Natural killer cell treated with Interleukin-12 subunit alpha and Interleukin-12 subunit beta and Interleukin-15 and Interleukin-18, amount 100 ng/mL, for 72 hours (primary cell): ENCODE measurements around the gene VASH1. TPM values are rescaled to one million over a fixed set of nuclear protein-coding genes. Genes with fewer than 3 reads are reported as not detected.

ENCODE experiments used
- ATAC-seq, 2 donors: fragments of 150-1000 bp; cut with Tn5 transposase in 1 of 2; sonication (Bioruptor Pico), chemical (Tn5 transposase) in 1 of 2; 2 replicates each; pipeline ENCODE4 v1.10.0; 2021
- DNase-seq: peaks from one replicate; pipeline ENCODE4 v3.0.0; 2022; ENCODE audit warnings: low spot score
- H3K27ac Mint-ChIP-seq, 2 donors: 1 replicate in 1 of 2; 2 replicates in 1 of 2; pipeline ENCODE4 v1.8.0; 2022; ENCODE audit warnings: mixed read lengths in 2 of 2, mild to moderate bottlenecking in 1 of 2, moderate library complexity in 1 of 2
- H3K27me3 Mint-ChIP-seq, 2 donors: 1 replicate in 1 of 2; 2 replicates in 1 of 2; pipeline ENCODE4 v1.8.0; 2022; ENCODE audit warnings: mixed read lengths in 2 of 2
- H3K36me3 Mint-ChIP-seq: one replicate; pipeline ENCODE4 v1.8.0; 2022; ENCODE audit warnings: mixed read lengths
- H3K4me1 Mint-ChIP-seq, 2 donors: 1 replicate in 1 of 2; 2 replicates in 1 of 2; pipeline ENCODE4 v1.8.0; 2022; ENCODE audit warnings: low read depth in 2 of 2, mixed read lengths in 2 of 2, mild to moderate bottlenecking in 1 of 2
- H3K4me3 Mint-ChIP-seq: one replicate; pipeline ENCODE4 v1.8.0; 2022; ENCODE audit warnings: mixed read lengths
- H3K9me3 Mint-ChIP-seq: 2 replicates; pipeline ENCODE4 v1.8.0; 2022; ENCODE audit warnings: mixed read lengths
- total RNA-seq, 2 donors: library from RNA; stranded (reverse); gene quantifications; one replicate each; pipeline ENCODE4 v1.2.3, GENCODE V29; 2022

VASH1 gene
- total RNA-seq, 2 donors from 2014 or later, result 1.2 to 1.9 TPM

DNA sequence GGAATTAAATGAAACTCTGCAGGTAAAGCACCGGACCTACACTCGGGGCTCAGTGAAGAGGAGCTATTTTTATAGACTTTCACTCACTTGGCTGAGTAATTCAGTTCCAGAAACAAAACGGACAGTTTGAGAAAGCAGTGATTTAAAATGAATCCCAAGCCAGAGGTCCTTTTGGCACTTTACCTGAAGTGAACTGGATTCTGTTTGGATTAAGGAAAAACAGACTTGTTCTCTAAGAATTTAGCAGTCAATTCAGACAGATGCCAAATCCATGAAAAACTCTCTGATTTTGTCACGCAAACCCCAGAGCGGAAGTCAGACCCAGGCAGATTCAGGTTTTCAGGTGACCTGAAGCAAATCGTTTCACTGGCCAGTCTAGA, 4.9 kb upstream of the VASH1 start:
- H3K4me3 Mint-ChIP-seq, result no peak overlapping the region
- H3K4me1 Mint-ChIP-seq, result peaks cover 0 to 3% of the 10 kb centered on the region in 2 donors
- ATAC-seq (no peak), DNase-seq (no peak)
- H3K36me3 Mint-ChIP-seq, result no peaks in the 10 kb centered on the region
- H3K27ac Mint-ChIP-seq, result no peak overlapping the region
- H3K27me3 Mint-ChIP-seq, result peaks cover 10 to 14% of the 10 kb centered on the region in 2 donors
- no peaks in the 10 kb centered on the region for H3K9me3 Mint-ChIP-seq

DNA sequence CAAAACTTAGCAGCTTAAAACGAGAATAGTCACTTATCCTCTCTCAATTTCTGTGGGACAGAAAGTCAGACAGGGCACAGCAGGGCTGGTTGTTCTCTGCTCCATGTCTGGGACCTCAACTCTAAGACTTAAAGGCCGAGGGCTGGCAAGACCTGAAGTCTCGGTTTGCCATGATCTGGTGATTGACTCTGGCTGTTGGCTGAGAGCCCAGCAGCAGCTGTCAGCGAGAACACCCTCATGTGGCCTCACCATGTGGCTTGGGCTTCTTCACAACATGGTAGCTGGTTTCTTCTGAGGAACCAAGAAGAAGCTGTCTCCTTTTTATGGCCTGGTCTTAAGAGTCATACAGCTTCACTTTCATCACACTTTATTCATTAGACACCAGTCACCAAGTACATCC, 1.7 kb upstream of the VASH1 start:
- Mint-ChIP-seq H3K4me3 (no peak overlapping the region), H3K4me1 (peaks cover 5 to 9% of the 10 kb centered on the region in 2 donors), H3K36me3 (no peaks in the 10 kb centered on the region), H3K27me3 (peaks cover 10 to 14% of the 10 kb centered on the region in 2 donors), H3K27ac (no peak overlapping the region), H3K9me3 (no peaks in the 10 kb centered on the region)
- ATAC-seq, result no peak
- no peak for DNase-seq

DNA sequence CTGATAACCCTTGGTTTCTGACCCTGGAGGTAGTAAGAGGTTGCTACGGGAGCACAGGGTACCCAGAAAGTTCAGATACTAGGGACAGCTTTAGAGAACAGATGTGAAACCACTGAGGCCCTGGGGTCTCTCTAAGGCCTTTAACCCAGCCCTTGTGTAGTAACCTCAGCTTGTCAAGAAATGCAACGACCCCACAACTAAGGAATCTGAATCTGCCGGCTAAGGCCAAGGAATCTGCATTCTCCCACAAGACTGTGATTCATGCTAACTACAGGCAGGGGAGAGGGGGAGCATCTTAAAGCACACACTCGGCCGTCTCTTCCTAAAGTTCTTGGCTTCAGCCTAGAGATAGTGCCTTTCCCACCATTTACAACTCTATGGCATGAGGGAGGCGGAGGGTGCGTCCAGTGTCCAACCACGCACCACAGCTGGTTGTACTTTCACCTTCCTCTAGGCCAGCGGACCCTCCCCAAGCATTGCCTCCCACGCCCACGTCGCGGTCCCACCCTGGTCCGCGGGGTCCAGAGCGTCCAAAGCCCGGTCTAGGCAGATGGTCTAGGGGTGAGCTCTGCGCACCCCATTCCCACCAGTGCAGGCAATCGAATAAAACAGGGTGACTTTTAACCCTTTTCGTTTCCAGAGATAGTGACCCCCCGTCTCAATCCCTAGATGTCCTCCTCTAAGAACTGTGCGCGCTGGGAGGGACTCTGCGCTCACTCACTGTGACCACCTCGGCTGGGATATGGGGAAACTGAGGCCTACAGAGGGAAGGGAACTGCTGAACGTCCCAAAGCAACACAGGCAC, 735 bp upstream of the VASH1 start:
- no peak for ATAC-seq
- H3K27ac Mint-ChIP-seq, result peak overlapping the region in 1 of 2 donors; percentile 59
- peaks cover 10 to 14% of the 10 kb centered on the region in 2 donors for H3K27me3 Mint-ChIP-seq
- no peaks in the 10 kb centered on the region for H3K9me3 Mint-ChIP-seq
- H3K4me3 Mint-ChIP-seq, result peak overlapping the region; percentile 69
- DNase-seq, result no peak
- H3K36me3 Mint-ChIP-seq, result no peaks in the 10 kb centered on the region
- peaks cover 5 to 11% of the 10 kb centered on the region in 2 donors for H3K4me1 Mint-ChIP-seq

DNA sequence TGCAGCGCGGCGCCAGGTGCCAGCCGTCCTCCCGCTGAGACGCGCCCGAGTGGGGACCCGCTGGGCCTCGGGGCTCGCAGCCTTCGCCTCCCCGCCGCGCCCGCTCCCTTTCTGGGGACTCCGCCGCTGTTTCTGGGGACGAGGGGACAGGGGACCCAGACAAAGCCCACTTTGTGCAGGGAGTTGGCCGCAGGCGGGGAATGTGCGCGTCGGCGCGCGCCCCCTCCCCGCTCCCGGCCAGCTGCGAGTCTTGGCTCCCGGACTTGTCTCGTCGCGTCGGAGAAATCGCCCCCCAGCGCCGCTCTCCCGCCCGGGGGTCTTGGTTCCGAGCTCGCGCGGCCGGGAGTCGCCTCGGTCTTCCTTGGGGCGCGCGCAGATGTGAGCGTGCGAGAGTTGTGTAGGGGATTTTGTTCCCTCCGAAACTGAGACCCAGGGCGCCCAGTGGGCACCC, 717 bp downstream of the VASH1 start:
- H3K27ac Mint-ChIP-seq, result no peak overlapping the region
- DNase-seq (no peak), ATAC-seq (peak in 1 of 2 donors; percentile 1)
- no peaks in the 10 kb centered on the region for H3K9me3 Mint-ChIP-seq
- H3K36me3 Mint-ChIP-seq, result no peaks in the 10 kb centered on the region
- H3K4me1 Mint-ChIP-seq, result peaks cover 5 to 11% of the 10 kb centered on the region in 2 donors
- H3K4me3 Mint-ChIP-seq, result peak overlapping the region; percentile 88
- H3K27me3 Mint-ChIP-seq, result peaks cover 10 to 14% of the 10 kb centered on the region in 2 donors

DNA sequence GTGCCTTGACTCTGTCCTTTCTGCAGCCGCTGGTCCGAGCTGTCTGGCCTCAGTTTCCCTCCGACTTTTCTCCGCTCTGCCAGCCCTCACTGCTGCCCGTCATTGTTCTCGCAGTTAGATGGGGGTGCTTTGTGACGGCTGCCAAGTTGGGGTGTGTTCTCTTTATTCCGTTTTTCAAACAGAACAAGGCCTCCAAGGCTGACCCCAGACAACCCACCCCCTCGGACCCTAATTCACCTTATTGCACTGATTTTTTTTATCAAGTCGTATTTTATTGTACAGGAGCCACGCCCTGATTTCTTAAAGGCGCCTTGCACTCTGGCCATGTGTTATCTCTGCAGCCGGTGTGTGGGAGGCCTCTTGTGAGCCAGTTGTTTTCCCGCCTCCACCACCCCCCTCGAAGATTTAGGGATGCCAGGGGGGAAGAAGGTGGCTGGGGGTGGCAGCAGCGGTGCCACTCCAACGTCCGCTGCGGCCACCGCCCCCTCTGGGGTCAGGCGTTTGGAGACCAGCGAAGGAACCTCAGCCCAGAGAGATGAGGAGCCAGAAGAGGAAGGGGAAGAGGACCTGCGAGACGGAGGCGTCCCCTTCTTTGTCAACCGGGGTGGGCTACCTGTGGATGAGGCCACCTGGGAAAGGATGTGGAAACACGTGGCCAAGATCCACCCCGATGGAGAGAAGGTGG, 1.3 kb downstream of the VASH1 start:
- no peaks in the 10 kb centered on the region for H3K36me3 Mint-ChIP-seq
- H3K4me1 Mint-ChIP-seq, result peaks cover 5 to 11% of the 10 kb centered on the region in 2 donors
- peaks cover 10 to 14% of the 10 kb centered on the region in 2 donors for H3K27me3 Mint-ChIP-seq
- no peaks in the 10 kb centered on the region for H3K9me3 Mint-ChIP-seq
- no peak overlapping the region for H3K27ac Mint-ChIP-seq
- ATAC-seq, result no peak
- no peak for DNase-seq
- H3K4me3 Mint-ChIP-seq, result peak overlapping the region; percentile 88

DNA sequence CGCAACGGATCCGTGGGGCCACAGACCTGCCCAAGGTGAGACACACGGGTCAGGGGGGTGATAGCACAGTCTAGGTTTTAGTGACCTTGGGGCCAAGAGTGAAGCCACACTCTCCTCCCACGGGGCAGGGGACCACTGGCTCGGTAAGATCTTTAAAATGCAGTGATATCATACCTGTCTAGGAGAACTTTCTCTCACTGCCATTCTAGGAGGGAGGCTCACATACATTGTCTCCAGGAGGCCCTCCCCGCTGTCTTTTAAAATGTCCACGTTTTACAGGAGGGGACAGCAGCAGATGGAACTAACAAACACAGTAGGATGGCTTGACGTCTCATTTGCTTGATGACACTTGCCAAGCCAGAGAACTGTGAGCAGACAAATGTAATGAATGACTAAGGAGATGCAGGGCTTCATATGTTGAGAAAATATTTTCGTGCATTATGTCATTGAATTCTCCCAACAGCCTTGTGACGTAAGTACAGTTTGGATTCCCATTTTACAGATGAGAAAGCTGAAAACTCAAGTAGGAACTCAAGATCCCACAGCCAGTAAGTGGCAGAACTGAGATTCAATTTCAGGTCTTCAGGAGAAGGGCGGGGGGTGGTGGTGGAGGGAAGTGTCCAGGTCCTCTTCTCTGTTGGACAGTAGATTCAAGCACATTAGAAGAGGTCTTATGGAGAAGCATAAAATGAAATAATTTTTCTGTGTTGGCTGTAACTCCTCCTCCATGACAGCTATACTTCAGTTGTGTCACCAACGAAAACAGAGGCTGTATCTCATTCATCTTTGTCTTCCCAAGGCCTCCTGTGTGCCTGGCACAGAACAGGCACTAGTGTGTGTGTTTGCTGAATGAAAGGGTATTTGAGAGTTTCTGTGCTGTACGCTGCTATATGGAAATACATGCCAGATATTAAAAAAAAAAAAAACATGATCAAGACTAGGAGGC, 2.1 kb downstream of the VASH1 start:
- Mint-ChIP-seq H3K4me1 (peaks cover 10 to 16% of the 10 kb centered on the region in 2 donors), H3K4me3 (peak overlapping the region; percentile 3), H3K9me3 (no peaks in the 10 kb centered on the region), H3K27ac (no peak overlapping the region), H3K27me3 (peaks cover 4 to 6% of the 10 kb centered on the region in 2 donors), H3K36me3 (no peaks in the 10 kb centered on the region)
- DNase-seq (no peak), ATAC-seq (no peak)

DNA sequence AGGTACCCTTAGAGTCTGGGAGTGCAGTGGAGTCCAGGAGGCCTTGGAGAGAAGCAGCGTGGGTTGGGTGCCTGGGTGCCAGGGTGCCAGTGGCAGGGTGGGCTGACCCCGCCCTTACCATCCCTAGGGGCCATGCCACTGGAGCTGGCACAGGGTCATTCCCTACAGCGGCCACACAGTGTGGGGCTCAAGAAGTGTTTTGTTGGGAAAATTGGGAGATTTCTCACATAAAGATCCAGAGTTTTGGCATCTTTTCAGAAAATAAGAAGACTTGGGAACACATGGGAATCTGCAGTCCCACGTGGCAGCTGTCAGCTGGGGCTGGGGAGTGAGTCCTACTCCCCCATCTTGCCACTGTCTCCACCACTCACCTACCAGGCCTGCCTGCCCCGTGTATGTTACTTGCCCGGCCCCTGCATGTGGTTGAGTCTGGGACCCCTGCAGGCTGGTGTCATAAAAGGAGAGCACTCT, 4.2 kb downstream of the VASH1 start:
- DNase-seq, result no peak
- Mint-ChIP-seq H3K4me1 (peaks cover 18 to 19% of the 10 kb centered on the region in 2 donors), H3K4me3 (no peak overlapping the region), H3K27me3 (no peaks in the 10 kb centered on the region), H3K9me3 (no peaks in the 10 kb centered on the region), H3K36me3 (no peaks in the 10 kb centered on the region), H3K27ac (no peak overlapping the region)
- no peak for ATAC-seq

DNA sequence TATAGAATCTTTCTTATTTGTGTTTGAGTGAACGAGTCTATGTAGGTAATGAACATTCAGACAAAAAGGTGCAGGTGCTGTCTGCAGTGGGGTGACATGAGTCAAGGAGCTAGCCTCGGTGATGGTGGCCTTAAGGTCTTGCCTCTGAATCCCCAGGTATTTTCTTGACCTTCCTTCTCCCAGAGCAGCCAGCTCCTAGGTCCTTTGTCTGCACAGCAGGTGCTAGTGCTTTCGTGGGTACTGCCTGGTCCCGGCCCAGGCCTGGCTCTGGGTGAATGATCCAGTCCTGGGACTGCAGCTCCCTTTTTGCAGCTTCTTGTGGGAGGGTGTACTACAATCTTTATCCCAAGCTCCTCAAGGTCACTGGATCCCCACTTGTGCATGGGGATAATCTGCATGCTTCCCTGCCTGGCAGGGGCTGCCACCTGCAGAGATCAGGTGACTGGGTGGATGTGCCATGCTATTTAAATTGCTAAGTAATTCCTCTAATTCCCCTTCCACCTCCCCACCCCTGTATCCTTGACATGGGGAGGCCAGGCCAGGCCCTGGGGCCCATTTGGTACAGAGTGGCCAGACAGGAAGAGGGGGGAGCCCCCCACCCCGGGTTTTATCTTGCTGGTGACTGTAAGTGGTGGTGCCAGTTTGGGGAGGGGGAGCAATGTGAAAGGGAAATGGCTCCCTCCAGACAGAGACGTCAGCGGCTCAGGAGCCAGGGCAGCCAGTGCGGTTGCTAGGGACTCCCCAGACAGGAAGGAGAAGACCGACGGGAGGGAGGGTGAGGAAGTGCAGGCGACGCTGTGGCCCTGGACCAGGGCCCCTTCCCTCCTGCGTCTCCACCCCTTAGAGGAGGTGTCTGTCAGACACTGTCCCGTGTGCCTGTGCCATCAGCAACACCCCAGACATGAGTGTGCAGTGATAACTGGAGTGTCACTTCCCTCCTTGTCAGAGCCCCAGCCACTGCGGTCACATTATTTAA, 6.7 kb downstream of the VASH1 start:
- H3K27ac Mint-ChIP-seq, result peak overlapping the region; percentile 56 to 61
- no peak overlapping the region for H3K4me3 Mint-ChIP-seq
- peaks cover 13% of the 10 kb centered on the region in 2 donors for H3K4me1 Mint-ChIP-seq
- ATAC-seq (peak; percentile 98 to 99), DNase-seq (peak; percentile 88)
- H3K9me3 Mint-ChIP-seq, result no peaks in the 10 kb centered on the region
- H3K27me3 Mint-ChIP-seq, result no peaks in the 10 kb centered on the region
- no peaks in the 10 kb centered on the region for H3K36me3 Mint-ChIP-seq

DNA sequence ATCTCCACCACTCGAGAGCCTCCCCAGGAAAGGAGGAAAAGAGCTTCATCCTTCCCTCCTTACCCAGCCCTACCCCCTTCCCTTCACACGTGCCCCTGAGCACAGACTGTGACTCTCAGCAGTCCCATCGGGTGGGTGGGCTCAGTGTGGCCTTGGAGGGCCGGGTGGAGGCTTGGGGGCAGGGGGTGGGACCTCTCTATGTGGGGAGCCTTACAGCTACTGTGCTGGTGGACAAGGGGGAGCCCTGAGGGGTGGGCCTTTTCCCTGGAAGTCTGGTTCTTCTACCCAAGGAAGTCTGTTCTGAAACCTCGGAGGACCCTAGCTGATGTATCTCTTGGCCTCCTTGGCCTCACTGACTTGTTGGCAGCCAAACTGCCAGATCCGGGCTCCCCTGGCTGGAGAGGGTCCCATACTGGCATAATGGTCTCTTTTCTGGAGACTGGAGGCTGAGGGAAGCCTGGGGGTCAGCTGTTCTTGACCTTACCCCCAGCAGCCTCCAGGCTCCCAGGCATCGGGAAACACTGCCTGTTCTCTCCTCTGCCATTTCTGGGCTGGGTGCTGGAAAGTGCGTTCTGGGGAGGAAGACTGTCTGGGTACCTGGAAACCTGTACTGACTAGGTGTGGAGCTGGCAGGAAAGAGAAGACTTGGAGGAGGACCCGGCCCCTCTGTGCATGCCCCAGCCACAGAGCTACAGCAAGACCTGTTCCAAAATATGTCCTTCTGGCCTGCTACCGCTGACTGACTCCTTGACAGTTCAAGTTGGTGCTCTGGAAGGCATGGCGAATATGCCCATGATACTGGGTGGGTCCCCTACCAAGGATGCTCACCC, 7.6 kb downstream of the VASH1 start:
- ATAC-seq (no peak), DNase-seq (no peak)
- Mint-ChIP-seq H3K27ac (peak overlapping the region; percentile 56 to 61), H3K9me3 (no peaks in the 10 kb centered on the region), H3K27me3 (no peaks in the 10 kb centered on the region), H3K36me3 (no peaks in the 10 kb centered on the region), H3K4me3 (no peak overlapping the region), H3K4me1 (peaks cover 13 to 15% of the 10 kb centered on the region in 2 donors)

DNA sequence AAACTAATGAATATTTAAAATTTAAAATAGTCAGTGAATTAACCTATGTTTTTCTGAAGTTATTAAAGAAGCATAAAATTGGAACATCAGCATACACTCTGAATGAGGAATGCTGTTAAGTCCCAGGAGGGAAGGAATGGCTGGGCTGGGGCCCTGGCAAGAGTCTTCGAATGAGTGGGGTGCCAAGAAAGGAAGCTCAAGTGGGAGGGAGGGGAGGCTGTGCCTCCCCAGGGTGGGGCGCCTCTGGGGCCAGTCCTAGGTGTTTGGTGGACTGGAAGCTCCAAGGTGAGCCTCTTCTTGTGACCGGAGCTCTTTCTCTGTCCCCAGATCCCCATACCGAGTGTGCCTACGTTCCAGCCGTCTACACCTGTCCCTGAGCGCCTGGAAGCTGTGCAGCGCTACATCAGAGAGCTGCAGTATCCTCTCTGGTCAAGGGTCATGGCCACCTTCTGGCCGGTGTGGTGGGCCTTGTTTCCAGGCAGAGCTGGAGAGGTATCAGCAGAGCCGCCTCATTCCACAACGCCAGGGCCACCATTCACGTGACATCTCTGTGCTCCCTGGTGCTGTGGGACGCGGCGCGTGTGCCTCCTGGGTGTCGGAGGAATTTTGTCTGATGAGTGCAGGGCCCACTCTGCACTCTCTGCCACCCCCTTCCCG, 8.5 kb downstream of the VASH1 start:
- Mint-ChIP-seq H3K27ac (no peak overlapping the region), H3K9me3 (no peaks in the 10 kb centered on the region), H3K27me3 (no peaks in the 10 kb centered on the region), H3K36me3 (no peaks in the 10 kb centered on the region), H3K4me3 (no peak overlapping the region), H3K4me1 (peaks cover 13 to 16% of the 10 kb centered on the region in 2 donors)
- no peak for DNase-seq
- ATAC-seq, result no peak

DNA sequence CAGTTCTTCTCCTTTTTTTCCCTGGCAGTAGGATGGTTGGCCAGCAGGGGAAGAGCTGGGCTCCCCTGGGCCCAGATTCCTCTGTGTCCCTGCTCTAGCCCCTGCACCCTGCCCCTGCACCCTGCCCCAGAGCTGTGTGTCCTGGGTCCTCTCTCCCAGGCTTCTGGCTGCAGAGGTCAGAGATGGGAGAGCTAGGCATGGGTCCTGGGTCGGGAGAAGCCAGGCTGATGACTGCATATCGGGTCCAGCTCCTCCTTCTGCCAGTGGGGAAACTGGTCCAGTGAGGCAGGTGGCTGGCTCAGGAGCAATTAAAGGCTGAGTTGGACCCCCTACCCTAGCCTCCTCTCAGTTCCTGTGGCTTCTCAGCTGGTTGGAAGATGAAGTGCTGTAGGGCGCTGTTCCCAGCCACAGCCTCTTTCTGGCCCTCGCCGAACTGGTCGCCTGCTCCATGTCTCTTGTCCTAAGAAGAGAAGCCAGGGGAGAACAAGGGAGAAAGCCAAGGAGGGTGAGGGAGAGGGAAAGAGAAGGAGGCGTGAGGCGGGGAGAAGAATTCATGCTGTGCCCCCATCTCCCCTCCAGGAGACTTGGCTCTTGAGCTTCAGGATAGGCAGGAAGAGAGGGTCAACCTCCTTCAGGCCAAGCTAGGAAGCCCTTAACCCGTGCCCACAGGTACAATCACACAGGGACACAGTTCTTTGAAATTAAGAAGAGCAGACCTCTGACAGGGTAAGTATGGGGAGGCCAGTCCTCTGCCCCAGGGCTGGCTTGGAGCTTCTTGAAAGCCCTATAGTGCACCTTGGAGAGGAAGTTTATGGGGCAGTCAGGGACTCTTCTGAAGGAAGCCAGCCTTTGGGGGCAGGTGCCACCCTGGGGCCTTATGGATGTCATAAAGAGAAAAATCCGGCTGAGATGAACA, 9.5 kb downstream of the VASH1 start:
- Mint-ChIP-seq H3K27me3 (no peaks in the 10 kb centered on the region), H3K4me3 (no peak overlapping the region), H3K27ac (no peak overlapping the region), H3K9me3 (no peaks in the 10 kb centered on the region), H3K4me1 (peaks cover 13 to 18% of the 10 kb centered on the region in 2 donors), H3K36me3 (no peaks in the 10 kb centered on the region)
- DNase-seq, result no peak
- ATAC-seq, result no peak
